H1 (cell line): Measurements from ENCODE around the gene RSAD2. TPM values are rescaled to one million over a fixed set of nuclear protein-coding genes. Genes with fewer than 3 reads are reported as not detected.

Experiments used
- ASH2L ChIP-seq: fragments of 200-600, 300-600 bp; sonication (generic); IDR thresholded peaks from one replicate; pipeline ENCODE4 v1.7.1; 2017; ENCODE audit warnings: low read length
- CTCF ChIP-seq, 3 experiments: IDR thresholded peaks; 1 replicate in 2 of 3; 2 replicates in 1 of 3; pipeline versions ENCODE4 v1.5.1 to v1.6.1; 2011; ENCODE audit warnings: low read length in 3 of 3, mild to moderate bottlenecking in 3 of 3, inconsistent platforms in 2 of 3, low read depth in 1 of 3, moderate library complexity in 1 of 3; ENCODE audit not compliant: insufficient read depth in 1 of 3; ENCODE audit errors: control extremely low read depth in 1 of 3
- KDM1A ChIP-seq: fragments of 200-600, 300-600 bp; sonication (generic); IDR thresholded peaks from 2 replicates; pipeline ENCODE4 v1.7.1; 2016; ENCODE audit warnings: mild to moderate bottlenecking, low read length, borderline replicate concordance
- KDM4A ChIP-seq: IDR thresholded peaks from one replicate; pipeline ENCODE4 v1.7.1; 2012; ENCODE audit warnings: low read depth, mild to moderate bottlenecking, moderate library complexity, low read length, inconsistent platforms; ENCODE audit not compliant: severe bottlenecking
- PHF8 ChIP-seq: fragments of 200-600 bp; sonication (generic); conservative IDR thresholded peaks from 2 replicates; pipeline ENCODE4 v1.7.1; 2012; ENCODE audit warnings: low read depth, mild to moderate bottlenecking, inconsistent platforms, low read length, moderate library complexity
- TAF1 ChIP-seq: IDR thresholded peaks from 2 replicates; pipeline ENCODE4 v1.6.1; 2011; ENCODE audit warnings: mild to moderate bottlenecking, low read depth, low read length
- polyA plus RNA-seq, 7 experiments: library from polyadenylated mRNA; depleted of rRNA in 3 of 7; stranded (reverse) in 5 of 7; unstranded in 2 of 7; fragments of >200 nt in 5 of 7; fragments of 200-250 nt in 2 of 7; gene quantifications; 1 replicate in 5 of 7; 2 replicates in 1 of 7; 4 replicates in 1 of 7; pipeline versions ENCODE4 v1.2.1 to v1.2.3, GENCODE V29; 2011 to 2013; ENCODE audit warnings: missing spikeins in 2 of 7, mixed read lengths in 2 of 7
- total RNA-seq: library from RNA; stranded (reverse); fragmentation: NEBNext Ultra II Directional; extraction: Animal tissue kit (Norgen Biotek cat#: 25700); gene quantifications from 2 replicates; pipeline ENCODE4 v1.2.1, GENCODE V29; 2021

The RSAD2 gene
- total and polyA plus RNA-seq, 2 of the 8 experiments (the other 6 are each of a cell fraction or from before 2014, with no cell fraction given) = not detected

GRCh38 chr2:6846540-6846939 lies 31.0 kb upstream of the RSAD2 start (continued):
- TF ChIP-seq KDM4A (no peak), PHF8 (no peak), ASH2L (no peak), TAF1 (no peak), CTCF (IDR thresholded peaks at IDR 0.05; ENCODE audit: control extremely low read depth in 1 of 3, insufficient read depth in 1 of 3, low read depth in 1 of 3, low read length in 3 of 3) (no peak), KDM1A (no peak)
- TF ChIP-seq, all 59 proteins: peak for 0
